GM19043 (cell line): ENCODE data around the gene DOCK2.
"Not testable (repeated sequence)": the region's sequence is repeated elsewhere in the genome, so short reads cannot be mapped to it uniquely, and the experiment has no call there.

Experiments
- ATAC-seq: cut with Tn5 transposase; IDR thresholded peaks from one replicate; pipeline ENCODE4 v1.9.1; 2021; ENCODE audit warnings: low read depth; ENCODE audit not compliant: unreplicated experiment

DOCK2 gene

GRCh38 chr5:169636477-169637084 is 494 bp upstream of the DOCK2 start:
- ATAC-seq = no peak

- ATAC-seq = peak; percentile 67
Observed at GRCh38 chr5:169637549-169638121, 560 bp downstream of the DOCK2 start.

- ATAC-seq = no peak
Observed at GRCh38 chr5:169641253-169641652, 4.2 kb downstream of the DOCK2 start.

- no peak for ATAC-seq
Observed at GRCh38 chr5:169646856-169647255, 9.8 kb downstream of the DOCK2 start.

GRCh38 chr5:169647566-169647965 is 10.5 kb downstream of the DOCK2 start:
- peak; percentile 50 for ATAC-seq

GRCh38 chr5:169648725-169649310 is 11.7 kb downstream of the DOCK2 start:
- ATAC-seq = no peak

- ATAC-seq = no peak
Observed at GRCh38 chr5:169649486-169649885, 12.4 kb downstream of the DOCK2 start.

GRCh38 chr5:169650701-169651331 is 13.7 kb downstream of the DOCK2 start:
- peak; percentile 39 for ATAC-seq

GRCh38 chr5:169651526-169651925 is 14.5 kb downstream of the DOCK2 start:
- no peak for ATAC-seq

- no peak for ATAC-seq
Observed at GRCh38 chr5:169652057-169652456, 15.0 kb downstream of the DOCK2 start.

GRCh38 chr5:169653091-169653490 is 16.0 kb downstream of the DOCK2 start:
- no peak for ATAC-seq

- no peak for ATAC-seq
Observed at GRCh38 chr5:169655353-169655752, 18.3 kb downstream of the DOCK2 start.

GRCh38 chr5:169656125-169656901 is 19.2 kb downstream of the DOCK2 start:
- peak; percentile 73 for ATAC-seq

- peak; percentile 37 for ATAC-seq
Observed at GRCh38 chr5:169657127-169657526, 20.1 kb downstream of the DOCK2 start.

GRCh38 chr5:169662451-169662850 is 25.4 kb downstream of the DOCK2 start:
- not testable (repeated sequence) for ATAC-seq

GRCh38 chr5:169663537-169663936 is 26.5 kb downstream of the DOCK2 start:
- ATAC-seq = no peak

GRCh38 chr5:169666365-169666764 is 29.3 kb downstream of the DOCK2 start:
- ATAC-seq = no peak

- ATAC-seq = no peak
Observed at GRCh38 chr5:169667896-169668674, 31.0 kb downstream of the DOCK2 start.

GRCh38 chr5:169668732-169669131 is 31.7 kb downstream of the DOCK2 start:
- ATAC-seq = no peak
